Endothelial cell of hepatic sinusoid (primary cell): ENCODE results near the gene GRXCR2.
"Not testable (repeated sequence)": the region's sequence is repeated elsewhere in the genome, so short reads cannot be mapped to it uniquely, and the experiment has no call there.

Experiments used
- in situ Hi-C: cut with HindIII; loops from 2 replicates; pipeline ENCODE4 v1.10.0; 2017; ENCODE audit warnings: low sequenced_read_pairs

Gene GRXCR2, protein sequence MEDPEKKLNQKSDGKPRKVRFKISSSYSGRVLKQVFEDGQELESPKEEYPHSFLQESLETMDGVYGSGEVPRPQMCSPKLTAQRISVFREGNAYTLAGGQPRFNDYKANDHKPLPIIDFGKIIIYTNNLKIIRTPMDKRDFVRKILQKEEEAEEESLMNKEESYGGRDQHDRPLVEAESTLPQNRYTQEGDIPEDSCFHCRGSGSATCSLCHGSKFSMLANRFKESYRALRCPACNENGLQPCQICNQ

DNA sequence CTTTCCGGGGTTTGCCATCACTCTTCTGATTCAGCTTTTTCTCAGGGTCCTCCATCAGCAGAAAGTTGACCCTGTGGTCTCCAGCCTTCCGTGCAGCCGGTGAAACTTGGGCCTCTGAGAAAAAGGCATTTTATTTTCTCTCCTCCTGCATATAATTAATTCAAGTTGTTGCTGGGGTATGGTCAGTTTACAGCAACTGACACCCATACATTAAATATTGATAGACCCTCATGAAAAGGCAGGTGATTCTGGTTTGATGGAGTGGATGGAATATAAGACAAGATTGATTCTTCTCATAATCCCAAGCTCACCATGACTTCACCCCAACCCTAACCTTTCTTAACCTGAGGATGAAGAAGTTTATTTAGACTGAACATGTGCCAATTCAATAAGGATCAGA is at the start of gene GRXCR2:
Gene GRXCR2 (minus strand): TSS at position 101 of the 400 bp plus-strand sequence. CDS start 46 bp downstream, at position 55.
- in situ Hi-C loops = no loop called here

DNA sequence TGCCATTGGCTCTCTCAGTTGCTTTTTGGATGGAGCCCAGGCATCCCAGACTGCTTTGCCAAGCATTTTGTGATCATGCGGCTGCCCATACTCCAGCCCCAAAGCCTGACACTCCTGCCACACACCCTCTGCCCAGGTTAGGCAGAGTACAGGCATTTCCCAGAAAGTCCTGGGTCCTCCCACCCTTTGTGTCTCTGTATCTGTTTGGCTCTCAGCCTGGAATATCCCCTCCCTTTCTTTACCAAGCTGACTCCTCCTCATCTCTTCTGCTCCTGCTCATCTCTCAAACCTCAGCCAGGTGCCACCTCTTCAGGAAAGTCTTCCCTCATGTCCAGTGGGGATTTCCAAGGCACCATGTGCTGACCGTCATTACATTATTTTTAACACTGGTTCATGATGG is 49.2 kb upstream of the GRXCR2 start:
- in situ Hi-C loops = no loop called here

DNA sequence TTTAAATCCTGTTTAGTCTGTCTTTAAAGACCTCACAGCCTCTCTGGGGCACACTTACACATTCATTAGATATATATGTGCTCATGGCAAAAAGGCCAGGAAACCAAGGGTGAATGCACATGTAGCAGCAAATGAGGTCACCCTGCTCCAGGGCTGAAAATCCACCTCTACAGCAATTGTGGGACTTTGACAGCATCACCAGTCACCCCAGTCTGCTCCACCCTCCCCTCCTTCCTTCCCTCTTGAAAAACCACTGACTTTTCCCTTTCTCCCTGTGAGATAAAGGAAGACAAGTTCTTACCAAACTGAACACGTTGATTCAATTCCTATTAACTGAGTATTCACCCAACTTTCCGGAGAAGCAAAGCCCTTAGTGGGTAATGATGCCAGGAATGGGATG is 48.4 kb upstream of the GRXCR2 start:
- in situ Hi-C loops = no loop called here

DNA sequence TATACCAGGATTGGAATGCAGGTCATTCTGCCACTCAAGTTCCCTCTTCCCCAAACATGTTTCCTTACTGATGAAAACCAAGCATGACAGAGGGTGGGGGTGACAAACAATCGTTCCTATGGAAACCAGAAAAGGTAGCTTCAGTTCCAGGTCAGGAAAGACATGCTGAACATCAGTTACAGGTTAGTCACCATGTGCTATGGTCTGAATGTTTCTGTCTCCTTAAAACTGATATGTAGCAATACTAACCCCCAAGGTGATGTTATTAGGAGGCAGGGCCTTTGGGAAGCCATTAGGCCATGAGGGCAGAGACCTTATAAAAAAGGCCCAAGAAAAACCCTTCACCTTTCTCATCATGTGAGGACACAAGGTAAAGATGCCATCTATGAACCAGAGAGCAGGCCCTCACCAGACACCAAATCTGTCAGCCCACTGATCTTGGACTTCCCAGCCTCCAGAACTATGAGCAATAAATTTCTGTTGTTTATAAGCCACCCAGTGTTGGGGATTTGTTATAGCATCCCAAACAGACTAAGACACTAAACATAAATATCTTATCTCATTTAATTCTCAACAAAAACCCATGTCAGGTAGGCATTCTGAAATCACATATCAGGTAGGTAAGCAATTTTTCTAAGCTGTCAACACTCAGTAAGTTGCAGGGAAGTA is 47.9 kb upstream of the GRXCR2 start:
- in situ Hi-C loops = no loop called here

DNA sequence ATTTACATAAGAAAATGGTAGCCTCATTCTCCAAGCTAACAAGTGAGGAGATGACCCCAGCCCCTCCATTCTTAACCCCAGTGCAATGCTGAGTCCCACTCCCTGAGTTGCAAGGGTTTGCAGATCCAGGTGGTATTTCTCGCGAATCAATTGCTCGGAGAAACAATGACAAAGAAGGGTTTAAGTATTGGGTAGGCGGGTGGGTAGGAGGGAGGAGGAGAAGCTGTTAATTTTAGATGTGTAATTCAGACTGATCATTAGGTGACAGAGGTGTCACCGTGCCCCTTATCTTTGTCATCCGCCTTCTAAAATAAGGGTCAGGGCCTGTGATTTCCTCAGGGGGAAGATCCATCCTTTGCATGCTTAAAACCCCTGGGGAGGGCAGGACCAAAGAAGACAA is 46.6 kb upstream of the GRXCR2 start:
- in situ Hi-C loops = no loop called here

DNA sequence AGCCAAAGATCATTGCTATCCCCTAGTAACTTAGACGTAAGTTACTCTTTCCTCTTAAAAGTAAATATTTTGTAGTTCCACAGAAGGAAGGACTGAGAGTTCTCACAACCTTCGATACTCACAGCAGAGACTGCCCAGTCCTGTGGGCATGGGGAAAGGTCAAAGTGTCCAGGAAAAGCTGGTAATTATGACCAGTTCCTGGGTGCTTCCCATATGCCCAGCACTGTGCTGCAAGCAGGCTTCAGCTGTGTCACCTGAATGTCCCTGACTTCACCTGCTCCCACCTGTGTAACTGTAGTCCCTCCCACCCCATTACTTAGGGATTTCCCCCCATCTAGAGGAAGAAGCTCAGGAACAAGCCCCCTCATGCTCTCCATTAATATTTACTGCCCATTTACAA is 45.6 kb upstream of the GRXCR2 start:
- in situ Hi-C loops = no loop called here

DNA sequence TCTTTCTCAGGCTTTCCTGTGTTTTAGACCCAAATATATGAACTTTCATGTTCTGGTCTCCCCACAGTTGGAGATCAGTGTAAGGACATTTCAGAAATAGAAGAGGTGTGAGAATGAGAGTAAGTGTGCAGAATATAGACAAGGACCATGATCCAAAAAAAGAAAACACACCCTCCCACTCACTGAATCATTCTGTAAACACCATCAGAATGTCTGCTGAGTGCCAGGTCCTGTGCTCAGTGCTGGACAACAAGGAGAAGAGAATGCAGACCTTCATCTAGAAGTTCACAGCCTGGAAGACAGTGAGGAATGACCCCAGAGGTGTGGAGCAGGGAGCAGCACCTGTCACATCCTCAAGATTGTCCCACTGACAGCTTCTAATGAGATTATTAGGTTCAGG is 44.5 kb upstream of the GRXCR2 start:
- in situ Hi-C loops = no loop called here

DNA sequence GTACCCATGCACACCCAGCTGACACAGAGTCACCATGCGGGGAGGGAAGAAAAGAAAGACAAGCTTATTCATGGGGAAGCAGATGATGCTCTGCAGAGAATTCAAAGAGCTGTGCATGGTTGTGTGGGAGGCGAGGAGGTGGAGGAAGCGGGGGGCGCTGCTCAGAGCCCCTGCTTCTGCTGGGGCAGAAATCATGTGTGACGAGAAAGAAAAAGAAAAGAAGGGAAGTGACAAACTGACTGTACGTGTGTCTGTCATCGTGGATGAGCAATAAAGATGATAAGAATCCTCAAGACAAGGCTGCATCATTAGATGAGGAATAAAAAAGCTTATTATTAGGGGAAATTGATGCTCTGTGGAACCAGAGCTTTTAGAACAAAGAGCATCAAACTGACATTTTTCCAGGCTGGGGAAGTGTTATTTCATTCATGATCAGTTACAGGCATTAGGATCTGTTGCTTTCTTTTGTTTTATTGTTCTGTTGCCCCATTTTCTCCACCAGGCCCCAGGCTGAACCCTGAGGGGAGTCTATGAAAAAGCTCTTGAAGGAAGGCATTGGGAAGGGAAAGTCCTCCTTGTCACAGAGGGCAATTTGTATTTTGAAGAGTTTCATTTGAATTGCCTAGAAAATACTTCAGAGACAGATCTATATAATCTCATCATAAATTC is 43.3 kb upstream of the GRXCR2 start:
- in situ Hi-C loops = no loop called here

DNA sequence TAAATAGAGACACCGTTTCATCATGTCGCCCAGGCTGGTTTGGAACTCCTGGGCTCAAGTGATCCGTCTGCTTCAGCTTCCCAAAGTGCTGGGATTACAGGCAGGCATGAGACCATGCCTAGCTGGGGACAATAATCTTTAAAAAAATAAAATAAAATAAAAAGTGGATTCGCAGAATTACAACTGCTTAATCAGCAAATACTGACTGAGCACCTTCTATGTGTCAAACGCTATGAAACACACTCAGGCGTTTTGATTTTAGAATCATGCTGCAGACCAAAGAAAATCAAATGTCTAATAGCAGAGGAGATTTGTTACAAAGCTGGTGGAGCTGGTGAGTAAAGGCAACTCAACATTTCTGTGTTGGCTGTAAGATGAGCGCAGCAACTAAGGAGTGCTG is 40.9 kb upstream of the GRXCR2 start:
- in situ Hi-C loops = no loop called here

DNA sequence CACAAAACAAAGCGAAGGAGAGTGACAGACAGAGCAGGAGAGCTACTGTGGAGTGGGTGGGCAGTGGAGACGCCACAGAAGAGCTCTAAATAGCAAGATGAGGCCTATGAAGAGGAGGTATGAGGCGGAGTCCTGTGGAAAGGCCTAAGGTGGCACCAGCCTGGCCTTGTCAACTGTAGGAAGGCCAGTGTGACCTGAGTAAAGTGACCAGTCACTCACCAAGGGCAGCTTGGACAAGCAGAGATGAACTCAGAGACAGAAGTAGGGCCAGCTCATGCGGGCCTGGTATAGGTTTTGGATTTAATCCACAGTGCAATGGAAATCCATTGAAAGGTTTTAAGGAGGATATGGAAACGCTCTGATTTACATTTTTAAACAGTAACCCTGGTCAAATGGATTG is 39.8 kb upstream of the GRXCR2 start:
- in situ Hi-C loops = no loop called here

DNA sequence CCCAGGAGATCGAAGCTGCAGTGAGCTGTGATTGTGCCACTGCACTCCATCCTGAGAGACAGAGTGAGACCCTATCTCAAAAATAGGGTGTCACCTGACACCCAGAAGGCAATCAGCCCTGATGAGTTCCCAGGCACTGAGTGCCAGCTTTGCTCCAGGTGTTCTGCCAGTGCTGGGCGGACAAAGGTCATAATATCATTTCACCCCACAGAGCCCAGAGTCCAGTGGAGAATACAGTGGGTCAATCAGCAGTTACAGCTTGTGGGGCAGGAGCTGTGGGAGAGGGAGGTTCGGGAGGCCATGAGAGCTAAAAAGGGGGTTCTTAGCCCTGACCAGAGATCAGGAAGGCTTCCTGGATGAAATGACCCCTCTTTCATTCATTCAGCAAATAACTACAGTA is 39.2 kb upstream of the GRXCR2 start:
- in situ Hi-C loops = no loop called here

DNA sequence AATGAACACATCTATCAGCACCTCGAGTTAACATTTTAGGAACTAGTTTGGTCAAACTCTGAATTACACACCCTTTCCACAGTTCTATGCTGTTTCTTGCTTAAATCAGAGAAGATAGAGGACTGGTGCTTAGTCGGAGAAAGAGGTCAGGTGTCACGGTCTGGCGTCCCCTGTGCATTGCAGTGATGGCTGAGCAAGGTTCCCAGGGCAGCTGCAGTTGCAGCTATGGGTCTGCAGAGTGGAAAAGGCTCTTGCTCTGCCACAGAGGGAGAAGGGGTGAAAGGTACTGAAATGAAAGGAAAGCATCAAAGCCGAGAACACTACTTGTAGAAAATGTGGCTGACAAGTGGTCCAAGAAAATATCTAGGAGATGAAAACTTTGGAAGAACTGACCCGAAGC is 38.4 kb upstream of the GRXCR2 start:
- in situ Hi-C loops = no loop called here

DNA sequence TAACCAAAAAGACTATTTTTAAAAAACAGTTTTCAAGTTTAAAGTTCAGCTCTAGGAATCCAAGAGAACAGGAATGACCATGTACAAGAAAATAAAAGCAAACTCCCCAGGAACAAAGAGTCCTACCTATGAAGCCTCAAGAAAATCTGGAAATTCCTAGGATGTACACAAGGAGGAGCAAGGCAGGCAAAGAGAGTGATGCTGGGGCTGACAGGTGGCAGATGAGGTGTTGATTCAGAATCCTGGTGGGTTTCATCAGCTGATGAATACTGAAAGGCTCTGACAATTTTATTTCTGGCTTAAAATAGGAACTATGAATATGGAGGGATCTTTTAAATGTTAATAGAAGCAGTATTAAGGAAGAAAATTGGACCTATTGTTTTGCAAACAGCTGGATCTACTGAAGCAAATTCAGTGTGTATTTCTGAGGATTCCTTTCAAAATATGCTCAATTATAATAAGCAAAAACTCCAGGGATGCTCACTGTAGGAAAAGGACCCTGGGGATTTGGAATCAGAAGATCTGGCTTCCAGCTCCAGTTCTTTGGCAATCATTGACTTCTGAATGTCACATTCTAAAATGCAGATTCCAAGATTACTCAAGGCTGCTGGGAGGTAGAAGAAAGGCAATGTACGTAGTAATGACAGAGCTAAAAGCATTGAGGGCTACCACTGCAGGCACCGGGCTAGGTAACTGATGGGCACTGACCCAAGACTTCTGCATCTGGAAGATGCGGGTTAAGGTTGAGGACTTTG is 35.6 kb upstream of the GRXCR2 start:
- in situ Hi-C loops = no loop called here

DNA sequence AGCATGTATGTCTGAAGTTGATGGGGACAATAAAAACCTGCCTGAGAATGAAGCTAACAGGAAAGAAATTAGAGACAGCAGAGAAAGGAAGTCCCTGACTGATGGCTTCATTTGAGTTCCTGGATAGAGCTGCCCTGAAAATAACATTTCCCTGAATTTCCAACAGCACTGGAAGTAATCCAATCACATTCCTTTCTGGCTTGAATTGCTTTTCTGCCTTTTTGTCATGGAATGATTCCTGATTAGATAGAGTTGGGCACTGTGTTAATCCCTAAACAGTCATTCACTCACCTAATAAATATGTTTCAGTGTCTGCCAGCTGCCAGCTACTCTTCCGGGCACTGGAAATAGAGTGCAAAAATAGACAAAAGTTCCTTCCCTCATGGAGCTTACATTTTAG is 33.6 kb upstream of the GRXCR2 start:
- in situ Hi-C loops = no loop called here

DNA sequence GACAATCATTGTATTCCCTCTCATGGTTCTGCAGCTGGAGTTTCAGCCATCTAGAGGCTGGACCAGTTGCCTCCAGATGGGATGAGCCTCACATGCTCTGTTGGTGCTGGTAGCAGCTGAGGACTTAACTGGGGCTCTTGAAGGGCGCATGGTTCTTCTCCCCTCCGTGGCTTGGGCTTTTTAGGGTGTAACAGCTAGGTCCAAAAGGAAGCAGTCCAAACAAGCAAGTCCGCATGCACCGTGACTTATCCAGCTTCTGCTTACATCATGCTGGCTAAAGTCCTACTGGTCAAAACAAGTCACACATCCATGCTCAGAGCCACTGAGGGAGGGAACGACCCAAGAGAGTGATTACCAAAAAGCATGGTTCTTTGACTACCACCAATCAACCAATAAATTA is 31.9 kb upstream of the GRXCR2 start:
- in situ Hi-C loops = no loop called here

DNA sequence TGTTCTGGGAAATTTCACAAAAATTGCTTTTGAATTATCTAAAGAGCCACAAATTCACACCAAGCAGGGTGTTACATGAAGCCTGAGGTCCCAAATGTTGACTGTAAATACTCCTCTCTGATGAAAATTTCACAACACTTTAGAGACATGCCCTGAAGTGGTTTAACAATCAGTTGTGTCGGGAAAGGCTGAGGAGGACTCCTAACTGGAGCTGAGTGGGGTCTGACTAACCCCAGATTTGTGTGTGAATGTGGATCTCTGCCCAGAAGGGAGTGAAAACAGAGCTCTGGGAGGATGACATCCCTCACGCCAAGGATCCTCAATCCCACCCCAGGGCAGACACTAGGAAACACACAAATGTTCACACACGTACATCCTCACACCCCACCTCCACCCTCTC is 31.1 kb upstream of the GRXCR2 start:
- in situ Hi-C loops = no loop called here

DNA sequence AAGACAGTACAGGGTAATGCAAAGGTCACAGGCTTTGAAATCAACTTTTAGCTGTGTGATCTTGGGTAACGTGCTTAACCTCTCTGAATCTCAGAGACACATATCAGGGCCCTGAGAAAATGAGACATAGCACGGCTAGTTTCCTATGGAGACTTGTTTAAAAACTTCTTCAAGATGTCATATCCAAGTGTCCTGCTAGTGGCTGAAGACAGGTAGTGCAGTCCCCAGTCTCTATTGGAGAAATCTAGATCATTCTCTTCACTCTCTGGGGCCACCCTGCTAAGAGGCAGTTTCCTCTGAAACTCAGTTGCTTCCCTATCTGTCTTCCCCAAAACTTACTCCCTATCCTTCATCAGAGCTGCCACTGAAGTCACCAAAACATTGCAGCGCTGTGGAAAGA is 30.3 kb upstream of the GRXCR2 start:
- in situ Hi-C loops = no loop called here

DNA sequence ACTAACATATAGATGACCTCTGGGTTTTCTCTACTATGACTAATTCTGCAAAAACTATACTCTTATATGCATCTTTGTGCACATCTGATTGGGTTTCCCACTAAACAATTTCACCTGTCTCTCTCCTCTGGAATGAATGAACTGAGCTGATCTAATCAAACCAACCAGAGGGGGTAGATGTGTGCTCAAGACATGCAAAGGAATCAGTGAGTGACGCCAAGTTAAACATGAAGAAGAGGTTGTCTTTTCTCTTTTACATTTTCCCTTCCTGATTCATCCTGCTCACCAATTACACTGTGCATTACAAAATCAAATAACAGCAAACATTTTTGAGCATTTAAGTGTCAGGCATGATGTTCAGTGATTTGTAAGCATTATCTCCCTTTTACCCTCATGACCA is 29.6 kb upstream of the GRXCR2 start:
- in situ Hi-C loops = no loop called here

DNA sequence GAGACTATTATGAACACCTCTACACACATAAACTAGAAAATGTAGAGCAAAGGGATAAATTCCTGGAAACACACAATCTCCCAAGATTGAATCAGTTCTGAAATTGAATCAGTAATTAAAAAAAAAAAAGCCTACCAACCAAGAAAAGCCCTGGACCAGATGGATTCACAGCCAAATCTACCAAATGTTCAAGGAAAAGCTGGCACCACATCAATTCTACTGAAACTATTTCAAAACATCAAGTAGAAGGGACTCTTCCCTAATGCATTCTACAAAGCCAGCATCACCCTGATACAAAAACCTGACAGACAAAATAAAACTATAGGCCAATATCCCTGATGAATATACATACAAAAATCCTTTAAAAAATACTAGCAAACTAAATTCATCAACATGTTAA is 25.4 kb upstream of the GRXCR2 start:
- in situ Hi-C loops = no loop called here

DNA sequence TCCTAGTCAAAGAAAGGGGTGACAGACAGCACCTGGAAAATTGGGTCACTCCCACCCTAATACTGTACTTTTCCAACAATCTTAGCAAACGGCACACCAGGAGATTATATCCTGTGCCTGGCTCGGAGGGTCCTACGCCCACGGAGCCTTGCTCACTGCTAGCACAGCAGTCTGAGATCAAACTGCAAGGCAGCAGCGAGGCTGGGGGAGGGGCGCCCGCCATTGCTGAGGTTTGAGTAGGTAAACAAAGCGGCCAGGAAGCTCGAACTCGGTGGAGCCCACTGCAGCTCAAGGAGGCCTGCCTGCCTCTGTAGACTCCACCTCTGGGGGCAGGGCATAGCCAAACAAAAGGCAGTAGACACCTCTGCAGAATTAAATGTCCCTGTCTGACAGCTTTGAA is 18.6 kb upstream of the GRXCR2 start:
- in situ Hi-C loops = not testable (repeated sequence)

DNA sequence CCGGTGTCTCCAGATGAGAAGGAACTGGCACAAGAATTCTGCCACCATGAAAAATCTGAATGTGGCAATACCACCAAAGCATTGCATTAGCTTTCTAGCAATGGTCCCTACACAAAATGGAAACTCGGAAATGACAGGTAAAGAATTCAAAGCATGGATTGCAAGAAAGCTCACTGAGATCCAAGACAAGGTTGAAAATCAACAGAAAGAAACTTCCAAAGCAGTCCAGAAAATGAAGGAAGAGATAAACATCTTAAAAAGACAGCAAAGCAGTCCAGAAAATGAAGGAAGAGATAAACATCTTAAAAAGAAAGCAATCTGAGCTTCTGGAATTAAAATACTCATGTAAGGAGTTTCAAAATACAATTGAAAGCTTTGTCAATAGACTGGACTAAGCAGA is 16.8 kb upstream of the GRXCR2 start:
- in situ Hi-C loops = no loop called here
